ENCODE results near the gene KLHDC3.

DNA sequence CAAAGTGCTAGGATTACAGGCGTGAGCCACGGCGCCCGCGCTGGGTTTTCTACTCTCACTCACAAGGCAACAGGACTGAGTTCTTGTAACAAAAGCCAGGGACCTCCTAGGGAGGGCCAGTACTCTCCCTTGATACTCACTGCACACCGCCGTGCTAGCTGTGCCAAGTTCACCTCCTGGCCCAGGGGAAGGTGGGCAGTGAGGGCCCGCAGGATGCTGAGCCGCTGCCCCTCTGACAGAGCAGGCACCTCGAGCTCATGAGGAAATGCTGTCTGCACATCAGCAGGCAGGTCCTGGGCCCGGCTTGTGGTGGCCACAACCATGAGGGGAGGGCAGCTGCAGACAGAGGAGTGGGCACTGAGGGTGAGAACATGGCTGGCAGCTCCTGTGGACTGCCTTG is 46.8 kb upstream of the KLHDC3 start:
- TF ChIP-seq EZH2 (IDR thresholded peaks at IDR 0.05; ENCODE audit: low read depth) (no peak), CTCF (conservative IDR thresholded peaks at IDR 0.05) (no peak)

Measured in PC-9 (cell line).